Astrocyte (in vitro differentiated cells and primary cell): Measurements from ENCODE around the gene NUMB. TPM values are rescaled to one million over a fixed set of nuclear protein-coding genes. Genes with fewer than 3 reads are reported as not detected.

Experiments
- DNase-seq: peaks from one replicate; pipeline ENCODE4 v3.0.0-alpha.2; 2010; ENCODE audit warnings: low read depth
- FAIRE-seq: peaks from 2 replicates; lab custom pipeline; 2011; peaks lifted over from hg19 to GRCh38; lab: Jason Lieb, UNC
- H2AFZ ChIP-seq: 2 replicates; pipeline ENCODE4 v1.6.0; 2012; ENCODE audit warnings: low read depth, low read length, inconsistent platforms
- H3K27ac ChIP-seq: 2 replicates; pipeline ENCODE4 v1.5.1; 2011; ENCODE audit warnings: low read depth, low read length, inconsistent platforms
- H3K27me3 ChIP-seq: 2 replicates; pipeline ENCODE4 v1.6.0; 2011; ENCODE audit warnings: low read length, inconsistent platforms; ENCODE audit not compliant: insufficient read depth
- H3K36me3 ChIP-seq: 2 replicates; pipeline ENCODE4 v1.5.1; 2011; ENCODE audit warnings: low read length, inconsistent platforms; ENCODE audit not compliant: insufficient read depth
- H3K4me1 ChIP-seq: 2 replicates; pipeline ENCODE4 v1.5.1; 2011; ENCODE audit warnings: low read length, inconsistent platforms; ENCODE audit not compliant: insufficient read depth
- H3K4me2 ChIP-seq: 2 replicates; pipeline ENCODE4 v1.6.0; 2012; ENCODE audit warnings: low read length, inconsistent platforms
- H3K4me3 ChIP-seq: 2 replicates; pipeline ENCODE4 v1.5.1; 2011; ENCODE audit warnings: low read depth, mild to moderate bottlenecking, low read length, inconsistent platforms; ENCODE audit not compliant: insufficient read depth
- H3K79me2 ChIP-seq: 2 replicates; pipeline ENCODE4 v1.6.0; 2012; ENCODE audit warnings: mild to moderate bottlenecking, low read length, inconsistent platforms; ENCODE audit not compliant: insufficient read depth
- H3K9ac ChIP-seq: 2 replicates; pipeline ENCODE4 v1.6.0; 2012; ENCODE audit warnings: mild to moderate bottlenecking, low read length, inconsistent platforms
- H3K9me3 ChIP-seq: 2 replicates; pipeline ENCODE4 v1.5.1; 2012; ENCODE audit warnings: low read depth, mild to moderate bottlenecking, low read length, inconsistent platforms; ENCODE audit not compliant: insufficient read depth
- H4K20me1 ChIP-seq: 2 replicates; pipeline ENCODE4 v1.6.0; 2012; ENCODE audit warnings: low read length, inconsistent platforms; ENCODE audit not compliant: insufficient read depth
- H3K27ac Mint-ChIP-seq: one replicate; pipeline ENCODE4 v1.8.0; 2021; ENCODE audit warnings: mild to moderate bottlenecking, mixed read lengths; ENCODE audit not compliant: unreplicated experiment
- H3K27me3 Mint-ChIP-seq: one replicate; pipeline ENCODE4 v1.8.0; 2021; ENCODE audit warnings: low read depth, mixed read lengths; ENCODE audit not compliant: unreplicated experiment
- H3K36me3 Mint-ChIP-seq: one replicate; pipeline ENCODE4 v1.8.0; 2021; ENCODE audit warnings: low read depth, mixed read lengths; ENCODE audit not compliant: unreplicated experiment
- H3K4me1 Mint-ChIP-seq: one replicate; pipeline ENCODE4 v1.8.0; 2021; ENCODE audit warnings: low read depth, mixed read lengths; ENCODE audit not compliant: unreplicated experiment
- H3K4me3 Mint-ChIP-seq: one replicate; pipeline ENCODE4 v1.8.0; 2021; ENCODE audit warnings: mild to moderate bottlenecking, moderate library complexity, mixed read lengths; ENCODE audit not compliant: unreplicated experiment
- H3K9me3 Mint-ChIP-seq: one replicate; pipeline ENCODE4 v1.8.0; 2021; ENCODE audit warnings: mild to moderate bottlenecking, mixed read lengths; ENCODE audit not compliant: unreplicated experiment
- CTCF ChIP-seq: IDR thresholded peaks from 2 replicates; pipeline ENCODE4 v1.5.1; 2011; ENCODE audit warnings: low read depth, mild to moderate bottlenecking, inconsistent platforms, low read length, moderate library complexity; ENCODE audit not compliant: insufficient read depth
- EZH2 ChIP-seq: IDR thresholded peaks from 2 replicates; pipeline ENCODE4 v1.6.1; 2012; ENCODE audit warnings: mild to moderate bottlenecking, low read length, inconsistent platforms; ENCODE audit not compliant: insufficient read depth
- total RNA-seq: library from RNA; stranded (reverse); gene quantifications from 2 replicates; pipeline ENCODE4 v1.2.1, GENCODE V29; 2021

NUMB gene
- total RNA-seq, 1 donor from 2014 or later, result 93.9 TPM

GRCh38 chr14:73241481-73242165 lies 216.7 kb downstream of the NUMB start:
- H3K9ac ChIP-seq, result no peak overlapping the region
- Mint-ChIP-seq H3K4me1 (peaks cover 29% of the 10 kb centered on the region), H3K27ac (peak overlapping the region; percentile 47), H3K27me3 (peaks cover 17% of the 10 kb centered on the region), H3K36me3 (peaks cover 8% of the 10 kb centered on the region), H3K9me3 (no peaks in the 10 kb centered on the region), H3K4me3 (peak overlapping the region; percentile 66)
- no peak for DNase-seq
- no peak overlapping the region for H2AFZ ChIP-seq
- H3K79me2 ChIP-seq, result no peaks in the 10 kb centered on the region
- no peaks in the 10 kb centered on the region for H3K36me3 ChIP-seq
- H3K27ac ChIP-seq, result no peak overlapping the region
- H3K9me3 ChIP-seq, result peaks cover 3% of the 10 kb centered on the region
- H3K4me3 ChIP-seq, result no peak overlapping the region
- FAIRE-seq, result no peak
- no peak for TF ChIP-seq CTCF
- no peak for TF ChIP-seq EZH2
- peaks cover 33% of the 10 kb centered on the region for H3K27me3 ChIP-seq
- peaks cover 26% of the 10 kb centered on the region for H3K4me1 ChIP-seq
- peaks cover 10% of the 10 kb centered on the region for H4K20me1 ChIP-seq
- no peak overlapping the region for H3K4me2 ChIP-seq

- FAIRE-seq (no peak), DNase-seq (no peak)
- H3K27me3 ChIP-seq, result peaks cover 38% of the 10 kb centered on the region
- H3K4me3 ChIP-seq, result no peak overlapping the region
- H2AFZ ChIP-seq, result no peak overlapping the region
- H3K36me3 ChIP-seq, result no peaks in the 10 kb centered on the region
- H3K9me3 Mint-ChIP-seq, result no peaks in the 10 kb centered on the region
- no peak overlapping the region for H3K27ac ChIP-seq
- H3K36me3 Mint-ChIP-seq, result peaks cover 8% of the 10 kb centered on the region
- peaks cover 26% of the 10 kb centered on the region for H3K4me1 ChIP-seq
- peaks cover 3% of the 10 kb centered on the region for H3K9me3 ChIP-seq
- H3K9ac ChIP-seq, result no peak overlapping the region
- H3K4me1 Mint-ChIP-seq, result peaks cover 32% of the 10 kb centered on the region
- peaks cover 10% of the 10 kb centered on the region for H4K20me1 ChIP-seq
- no peak for TF ChIP-seq EZH2
- H3K79me2 ChIP-seq, result no peaks in the 10 kb centered on the region
- peak overlapping the region; percentile 66 for H3K4me3 Mint-ChIP-seq
- no peak overlapping the region for H3K4me2 ChIP-seq
- H3K27me3 Mint-ChIP-seq, result peaks cover 17% of the 10 kb centered on the region
- H3K27ac Mint-ChIP-seq, result no peak overlapping the region
Observed at GRCh38 chr14:73240816-73241480, 217.4 kb downstream of the NUMB start.

GRCh38 chr14:73239393-73240241 lies 218.7 kb downstream of the NUMB start:
- H3K36me3 Mint-ChIP-seq, result peaks cover 6% of the 10 kb centered on the region
- peaks cover 26% of the 10 kb centered on the region for H3K4me1 ChIP-seq
- H3K27me3 Mint-ChIP-seq, result peaks cover 17% of the 10 kb centered on the region
- H2AFZ ChIP-seq, result no peak overlapping the region
- H3K4me1 Mint-ChIP-seq, result peaks cover 43% of the 10 kb centered on the region
- no peaks in the 10 kb centered on the region for H3K79me2 ChIP-seq
- TF ChIP-seq CTCF, result no peak
- TF ChIP-seq EZH2, result peak; percentile 75
- no peaks in the 10 kb centered on the region for H3K36me3 ChIP-seq
- peaks cover 48% of the 10 kb centered on the region for H3K27me3 ChIP-seq
- FAIRE-seq (peak; percentile 13), DNase-seq (peak; percentile 52)
- peak overlapping the region; percentile 47 for H3K27ac Mint-ChIP-seq
- peak overlapping the region; percentile 84 for H3K4me2 ChIP-seq
- H3K4me3 Mint-ChIP-seq, result peak overlapping the region; percentile 66
- peak overlapping the region; percentile 37 for H3K4me3 ChIP-seq
- H3K9ac ChIP-seq, result no peak overlapping the region
- H3K27ac ChIP-seq, result no peak overlapping the region
- H3K9me3 Mint-ChIP-seq, result no peaks in the 10 kb centered on the region
- peaks cover 3% of the 10 kb centered on the region for H3K9me3 ChIP-seq
- peaks cover 10% of the 10 kb centered on the region for H4K20me1 ChIP-seq
